Tibial nerve (tissue), 4 donors: ENCODE measurements around the gene TMCC2. TPM values are rescaled to one million over a fixed set of nuclear protein-coding genes. Genes with fewer than 3 reads are reported as not detected.
A peak's percentile ranks its signal among the peaks of the same experiment; 100 is the strongest.

Experiments
- DNase-seq, 2 donors: peaks; one replicate each; pipeline ENCODE4 v3.0.0-alpha.2; 2019; ENCODE audit warnings: low spot score in 2 of 2
- H3K27ac ChIP-seq, 4 donors: fragments of 200-600 bp; sonication (generic) in 3 of 4; one replicate each; pipeline ENCODE4 v1.5.1; 2017 to 2019; ENCODE audit warnings: mild to moderate bottlenecking in 1 of 4
- H3K27me3 ChIP-seq, 2 donors: fragments of 200-600 bp; sonication (generic) in 1 of 2; one replicate each; pipeline versions ENCODE4 v1.5.1 to v1.6.0; 2017 to 2019
- H3K36me3 ChIP-seq, 3 donors: fragments of 200-600 bp; sonication (generic); one replicate each; pipeline ENCODE4 v1.5.1; 2018 to 2019
- H3K4me1 ChIP-seq, 4 donors: fragments of 200-600 bp; sonication (generic) in 3 of 4; one replicate each; pipeline ENCODE4 v1.5.1; 2017 to 2019
- H3K4me3 ChIP-seq, 4 donors: fragments of 200-600 bp; sonication (generic) in 3 of 4; one replicate each; pipeline ENCODE4 v1.5.1; 2017 to 2019; ENCODE audit warnings: mild to moderate bottlenecking in 1 of 4, moderate library complexity in 1 of 4
- H3K9me3 ChIP-seq, 4 donors: fragments of 200-600 bp; sonication (generic) in 3 of 4; one replicate each; pipeline ENCODE4 v1.5.1; 2017 to 2019
- CTCF ChIP-seq, 5 experiments: fragments of 200-600 bp in 3 of 5; fragments of 450-650 bp in 2 of 5; sonication (generic) in 3 of 5; IDR thresholded peaks; one replicate each; pipeline ENCODE4 v1.5.1; 2016 to 2019; ENCODE audit warnings: antibody characterized with exemption in 5 of 5, mild to moderate bottlenecking in 3 of 5, moderate library complexity in 2 of 5
- EP300 ChIP-seq, 2 donors: sonication (generic); formaldehyde crosslinking; IDR thresholded peaks; one replicate each; pipeline ENCODE4 v1.6.1; 2017; ENCODE audit warnings: antibody characterized with exemption in 2 of 2, mild to moderate bottlenecking in 1 of 2
- POLR2A ChIP-seq, 2 donors: fragments of 450-650 bp; IDR thresholded peaks; one replicate each; pipeline ENCODE4 v1.6.1; 2017; ENCODE audit warnings: antibody characterized with exemption in 2 of 2, mild to moderate bottlenecking in 2 of 2, moderate library complexity in 2 of 2
- WGBS, 2 donors: methylation state at CpG; one replicate each; pipeline ENCODE4 v1.1.5; 2018; 5-methylcytosine and 5-hydroxymethylcytosine counted together
- total RNA-seq, 4 donors: library from RNA; depleted of rRNA; stranded (reverse); fragments of >200 nt; gene quantifications; one replicate each; pipeline ENCODE4 v1.1.0, GENCODE V29; 2016

The TMCC2 gene
- total RNA-seq, 4 donors from 2014 or later = 2.4 to 4.8 (median 2.7) TPM

- 83 to 88% methylated on average over 7 of the region's 7 CpGs for WGBS, 2 donors
- H3K36me3 ChIP-seq = peaks cover 0 to 89% (median 42%) of the 10 kb centered on the region in 3 donors
- H3K4me1 ChIP-seq = peaks cover 0 to 8% (median 4%) of the 10 kb centered on the region in 4 donors
- TF ChIP-seq POLR2A (IDR thresholded peaks at IDR 0.05) (no peak), EP300 (IDR thresholded peaks at IDR 0.05) (no peak), CTCF (IDR thresholded peaks at IDR 0.05) (no peak)
- no peaks in the 10 kb centered on the region for H3K9me3 ChIP-seq
- H3K27ac ChIP-seq = no peak overlapping the region
- DNase-seq = no peak
- H3K27me3 ChIP-seq = no peaks in the 10 kb centered on the region
- H3K4me3 ChIP-seq = no peak overlapping the region
These were observed 79.3 kb downstream of the TMCC2 start for GRCh38 chr1:205306929-205307566.

- Histone ChIP-seq H3K27ac (peak overlapping the region in 1 of 4 donors; percentile 90), H3K4me3 (no peak overlapping the region), H3K9me3 (no peaks in the 10 kb centered on the region), H3K36me3 (peaks cover 0 to 66% (median 26%) of the 10 kb centered on the region in 3 donors), H3K27me3 (no peaks in the 10 kb centered on the region), H3K4me1 (peaks cover 0 to 32% (median 21%) of the 10 kb centered on the region in 4 donors)
- no peak for DNase-seq
- TF ChIP-seq EP300 (IDR thresholded peaks at IDR 0.05) (no peak), CTCF (IDR thresholded peaks at IDR 0.05) (no peak), POLR2A (IDR thresholded peaks at IDR 0.05) (no peak)
- 38 to 55% methylated on average over 1 of the region's 1 CpG for WGBS, 2 donors
These were observed 82.0 kb downstream of the TMCC2 start for GRCh38 chr1:205309741-205310140.

- Histone ChIP-seq H3K27ac (peak overlapping the region in 1 of 4 donors; percentile 90), H3K9me3 (no peaks in the 10 kb centered on the region), H3K36me3 (peaks cover 0 to 52% (median 20%) of the 10 kb centered on the region in 3 donors), H3K27me3 (no peaks in the 10 kb centered on the region), H3K4me3 (no peak overlapping the region), H3K4me1 (peaks cover 0 to 44% (median 28%) of the 10 kb centered on the region in 4 donors)
- TF ChIP-seq CTCF (IDR thresholded peaks at IDR 0.05) (no peak), EP300 (IDR thresholded peaks at IDR 0.05) (no peak)
- DNase-seq = no peak
- WGBS, 2 donors = 92 to 94% methylated on average over 8 of the region's 8 CpGs
These were observed 83.4 kb downstream of the TMCC2 start for GRCh38 chr1:205310976-205311704.

- no peaks in the 10 kb centered on the region for H3K9me3 ChIP-seq
- H3K36me3 ChIP-seq = peaks cover 0 to 35% (median 11%) of the 10 kb centered on the region in 3 donors
- peak overlapping the region; percentile 35 to 90 (median 82) for H3K27ac ChIP-seq
- H3K4me1 ChIP-seq = peaks cover 0 to 63% (median 43%) of the 10 kb centered on the region in 4 donors
- WGBS, 2 donors = 62 to 65% methylated on average over 10 of the region's 10 CpGs
- H3K27me3 ChIP-seq = no peaks in the 10 kb centered on the region
- H3K4me3 ChIP-seq = peak overlapping the region in 2 of 4 donors; percentile 21 to 24
- DNase-seq = no peak
- TF ChIP-seq CTCF (IDR thresholded peaks at IDR 0.05) (no peak), POLR2A (IDR thresholded peaks at IDR 0.05) (no peak), EP300 (IDR thresholded peaks at IDR 0.05) (no peak)
These were observed 85.3 kb downstream of the TMCC2 start for GRCh38 chr1:205312866-205313562.
